ENCODE results near the gene RASL11B. TPM values are rescaled to one million over a fixed set of nuclear protein-coding genes. Genes with fewer than 3 reads are reported as not detected.

RASL11B gene
- total RNA-seq, 1 donor from 2014 or later: 15.7 TPM

DNA sequence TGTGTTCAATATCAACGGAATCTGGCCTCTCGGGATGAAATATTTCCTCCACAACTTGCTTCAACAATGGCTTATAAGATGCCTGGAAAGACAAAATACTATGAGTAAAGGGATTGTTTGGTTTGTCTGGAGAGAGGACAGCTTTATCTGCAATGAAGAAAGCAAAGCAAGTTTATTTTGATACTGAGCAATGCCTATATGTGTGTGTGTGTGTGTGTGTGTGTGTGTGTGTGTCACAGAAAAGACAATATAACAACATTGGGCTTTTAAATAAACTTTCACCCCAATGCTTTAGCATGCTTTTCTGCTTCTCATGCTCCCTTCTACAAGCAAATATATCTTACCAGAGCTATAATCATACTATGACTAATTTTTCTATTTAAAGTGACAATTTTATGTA is 45.4 kb downstream of the RASL11B start:
- H3K36me3 Mint-ChIP-seq: no peaks in the 10 kb centered on the region
- H3K9me3 Mint-ChIP-seq: no peaks in the 10 kb centered on the region
- H3K27me3 Mint-ChIP-seq: no peaks in the 10 kb centered on the region
- peaks cover 24% of the 10 kb centered on the region for H3K4me1 Mint-ChIP-seq (ENCODE audit: unreplicated experiment)
- no peak for TF ChIP-seq CTCF (conservative IDR thresholded peaks at IDR 0.05)
- no peak overlapping the region for H3K4me3 Mint-ChIP-seq
- H3K27ac Mint-ChIP-seq: no peak overlapping the region
- no peak for DNase-seq (ENCODE audit: extremely low spot score, unreplicated experiment)

DNA sequence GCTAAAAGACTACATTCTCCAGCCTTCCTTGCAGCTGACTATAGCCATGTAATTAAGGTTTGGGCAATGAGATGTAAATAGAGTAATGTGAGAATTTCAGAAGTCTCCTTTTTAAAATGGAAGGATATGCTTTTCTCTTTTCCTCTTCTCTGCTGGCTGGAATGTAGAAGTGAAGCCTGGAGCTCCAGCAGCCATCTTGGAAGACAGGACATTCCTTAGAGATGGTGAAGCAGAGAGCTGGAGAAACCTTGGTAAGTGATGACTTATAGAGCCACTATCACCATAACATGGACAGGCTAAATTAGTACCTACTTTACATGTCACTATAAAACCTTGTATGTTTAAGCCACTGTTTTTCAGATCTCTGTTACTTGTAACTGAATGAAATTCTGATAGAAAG is 48.0 kb downstream of the RASL11B start:
- no peaks in the 10 kb centered on the region for H3K36me3 Mint-ChIP-seq
- H3K27me3 Mint-ChIP-seq: no peaks in the 10 kb centered on the region
- H3K27ac Mint-ChIP-seq: no peak overlapping the region
- no peak for TF ChIP-seq CTCF (conservative IDR thresholded peaks at IDR 0.05)
- H3K4me1 Mint-ChIP-seq (ENCODE audit: unreplicated experiment): peaks cover 24% of the 10 kb centered on the region
- no peak for DNase-seq (ENCODE audit: extremely low spot score, unreplicated experiment)
- H3K4me3 Mint-ChIP-seq: no peak overlapping the region
- no peaks in the 10 kb centered on the region for H3K9me3 Mint-ChIP-seq

DNA sequence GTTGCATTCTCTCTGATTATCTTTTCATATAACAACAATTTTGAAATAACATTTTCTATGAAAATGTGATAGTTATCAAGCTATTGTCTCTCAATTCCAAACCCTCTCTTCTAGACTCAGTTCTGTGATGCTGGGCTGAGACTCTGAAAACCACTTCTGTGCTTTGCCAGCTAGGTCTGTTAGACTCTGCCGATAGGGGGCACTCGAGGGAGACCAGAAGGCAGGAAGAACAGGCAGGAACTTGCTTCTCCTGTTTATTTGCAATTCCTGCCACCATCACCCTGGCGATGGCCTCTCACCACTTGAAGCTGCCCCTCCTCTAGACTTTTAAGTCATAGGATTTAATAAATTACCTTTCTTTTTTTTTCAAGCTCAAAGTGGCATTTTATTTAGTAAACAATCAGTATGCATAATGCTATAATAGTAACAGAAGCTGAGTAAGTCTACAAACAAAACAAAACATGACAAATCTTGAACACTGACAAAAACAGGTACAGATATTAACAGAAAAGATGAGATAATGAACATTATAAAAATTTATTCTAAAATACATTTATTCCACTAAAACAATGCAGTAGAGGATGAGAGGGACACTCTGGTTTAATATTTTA is 49.7 kb downstream of the RASL11B start:
- Mint-ChIP-seq H3K4me1 (ENCODE audit: unreplicated experiment) (peaks cover 32% of the 10 kb centered on the region), H3K9me3 (no peaks in the 10 kb centered on the region)

GRCh38 chr4:52912608-52913007 is 50.5 kb downstream of the RASL11B start:
- H3K27ac Mint-ChIP-seq: peak overlapping the region; percentile 29
- H3K4me1 Mint-ChIP-seq (ENCODE audit: unreplicated experiment): peaks cover 26% of the 10 kb centered on the region
- H3K27me3 Mint-ChIP-seq: no peaks in the 10 kb centered on the region
- DNase-seq (ENCODE audit: extremely low spot score, unreplicated experiment): no peak
- no peaks in the 10 kb centered on the region for H3K9me3 Mint-ChIP-seq
- no peak overlapping the region for H3K4me3 Mint-ChIP-seq
- no peak for TF ChIP-seq CTCF (conservative IDR thresholded peaks at IDR 0.05)
- H3K36me3 Mint-ChIP-seq: no peaks in the 10 kb centered on the region

More for the DNA sequence above, 49.7 kb downstream of the RASL11B start:
- Mint-ChIP-seq H3K4me3 (no peak overlapping the region), H3K27me3 (no peaks in the 10 kb centered on the region), H3K36me3 (no peaks in the 10 kb centered on the region), H3K27ac (peak overlapping the region; percentile 4)
- TF ChIP-seq CTCF (conservative IDR thresholded peaks at IDR 0.05): peak; percentile 83
- peak; percentile 76 for DNase-seq (ENCODE audit: extremely low spot score, unreplicated experiment)

GRCh38 chr4:52914051-52914605 is 52.0 kb downstream of the RASL11B start:
- Mint-ChIP-seq H3K9me3 (no peaks in the 10 kb centered on the region), H3K4me1 (ENCODE audit: unreplicated experiment) (peaks cover 17% of the 10 kb centered on the region), H3K27me3 (no peaks in the 10 kb centered on the region), H3K36me3 (no peaks in the 10 kb centered on the region), H3K27ac (peak overlapping the region; percentile 78), H3K4me3 (peak overlapping the region; percentile 41)
- DNase-seq (ENCODE audit: extremely low spot score, unreplicated experiment): no peak
- no peak for TF ChIP-seq CTCF (conservative IDR thresholded peaks at IDR 0.05)
